Left forelimb (tissue), 1 donor: ENCODE measurements around the gene TSSK2.
A peak's percentile ranks its signal among the peaks of the same experiment; 100 is the strongest.
"Not testable (repeated sequence)": the region's sequence is repeated elsewhere in the genome, so short reads cannot be mapped to it uniquely, and the experiment has no call there.

ENCODE experiments used
- DNase-seq: peaks from one replicate; pipeline ENCODE4 v3.0.0-alpha.2; 2018; ENCODE audit warnings: low spot score

TSSK2 gene

GRCh38 chr22:19130959-19131684 is at the start of gene TSSK2:
TSS of gene TSSK2 (plus strand) at chr22:19131308. CDS start at chr22:19131400, 92 bp downstream.
- DNase-seq: no peak

GRCh38 chr22:19081351-19081750 is 49.8 kb upstream of the TSSK2 start:
- no peak for DNase-seq

- DNase-seq: no peak
Observed at GRCh38 chr22:19082101-19082500, 49.0 kb upstream of the TSSK2 start.

- DNase-seq: no peak
Observed at GRCh38 chr22:19082793-19083192, 48.3 kb upstream of the TSSK2 start.

- not testable (repeated sequence) for DNase-seq
Observed at GRCh38 chr22:19084126-19084525, 47.0 kb upstream of the TSSK2 start.

- not testable (repeated sequence) for DNase-seq
Observed at GRCh38 chr22:19084586-19084985, 46.5 kb upstream of the TSSK2 start.

- no peak for DNase-seq
Observed at GRCh38 chr22:19085233-19085718, 45.8 kb upstream of the TSSK2 start.

- no peak for DNase-seq
Observed at GRCh38 chr22:19086417-19086816, 44.7 kb upstream of the TSSK2 start.

- no peak for DNase-seq
Observed at GRCh38 chr22:19086896-19087295, 44.2 kb upstream of the TSSK2 start.

GRCh38 chr22:19088866-19089595 is 42.1 kb upstream of the TSSK2 start:
- no peak for DNase-seq

GRCh38 chr22:19090183-19090582 is 40.9 kb upstream of the TSSK2 start:
- DNase-seq: no peak

GRCh38 chr22:19090586-19091127 is 40.5 kb upstream of the TSSK2 start:
- DNase-seq: no peak

GRCh38 chr22:19092725-19093124 is 38.4 kb upstream of the TSSK2 start:
- no peak for DNase-seq

- DNase-seq: no peak
Observed at GRCh38 chr22:19094393-19094997, 36.6 kb upstream of the TSSK2 start.

GRCh38 chr22:19096555-19096954 is 34.6 kb upstream of the TSSK2 start:
- DNase-seq: no peak

GRCh38 chr22:19097518-19097917 is 33.6 kb upstream of the TSSK2 start:
- DNase-seq: no peak

GRCh38 chr22:19098157-19098556 is 33.0 kb upstream of the TSSK2 start:
- DNase-seq: no peak

- DNase-seq: peak; percentile 63
Observed at GRCh38 chr22:19103880-19104821, 27.0 kb upstream of the TSSK2 start.

GRCh38 chr22:19105456-19105855 is 25.7 kb upstream of the TSSK2 start:
- DNase-seq: peak; percentile 49

GRCh38 chr22:19105867-19106802 is 25.0 kb upstream of the TSSK2 start:
- DNase-seq: peak; percentile 22
